Activated naive CD8-positive, alpha-beta T cell treated with anti-CD3 and anti-CD28 coated beads for 36 hours (primary cell): Measurements from ENCODE around the gene USF3. TPM values are rescaled to one million over a fixed set of nuclear protein-coding genes. Genes with fewer than 3 reads are reported as not detected.

Experiments
- DNase-seq: peaks from one replicate; pipeline ENCODE4 v3.0.0; 2021
- H3K27ac Mint-ChIP-seq: one replicate; pipeline ENCODE4 v1.8.0; 2022; ENCODE audit warnings: mild to moderate bottlenecking, moderate library complexity, mixed read lengths
- H3K27me3 Mint-ChIP-seq: one replicate; pipeline ENCODE4 v1.8.0; 2022; ENCODE audit warnings: mild to moderate bottlenecking, mixed read lengths
- H3K36me3 Mint-ChIP-seq: one replicate; pipeline ENCODE4 v1.8.0; 2021; ENCODE audit warnings: mild to moderate bottlenecking, mixed read lengths
- H3K4me1 Mint-ChIP-seq: one replicate; pipeline ENCODE4 v1.8.0; 2021; ENCODE audit warnings: mixed read lengths
- H3K4me3 Mint-ChIP-seq: one replicate; pipeline ENCODE4 v1.8.0; 2022; ENCODE audit warnings: mild to moderate bottlenecking, moderate library complexity, mixed read lengths
- H3K9me3 Mint-ChIP-seq: one replicate; pipeline ENCODE4 v1.8.0; 2022; ENCODE audit warnings: mixed read lengths
- total RNA-seq, 2 experiments: library from RNA; stranded (reverse); gene quantifications; one replicate each; pipeline ENCODE4 v1.2.3, GENCODE V29; 2021

USF3 gene
- total RNA-seq, 2 experiments from 2014 or later, result 13.5 to 13.6 TPM

DNA sequence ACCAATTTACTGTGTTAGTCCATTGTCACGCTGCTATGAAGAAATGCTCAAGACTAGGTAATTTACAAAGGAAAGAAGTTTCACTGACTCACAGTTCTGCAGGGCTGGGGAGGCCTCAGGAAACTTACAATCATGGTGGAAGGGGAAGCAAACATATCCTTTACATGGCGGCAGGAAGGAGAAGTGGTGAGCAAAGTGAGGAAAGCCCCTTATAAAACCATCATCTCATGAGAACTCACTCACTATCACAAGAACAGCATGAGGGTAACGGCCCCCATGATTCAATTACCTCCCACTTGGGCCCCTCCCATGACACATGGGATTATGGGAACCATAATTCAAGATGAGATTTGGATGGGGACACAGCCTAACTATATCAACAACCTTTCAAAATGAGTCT is 20.2 kb downstream of the USF3 start:
- Mint-ChIP-seq H3K4me1 (peaks cover 11% of the 10 kb centered on the region), H3K36me3 (peaks cover 26% of the 10 kb centered on the region), H3K9me3 (no peaks in the 10 kb centered on the region), H3K4me3 (no peak overlapping the region), H3K27ac (no peak overlapping the region), H3K27me3 (no peaks in the 10 kb centered on the region)
- DNase-seq, result no peak

DNA sequence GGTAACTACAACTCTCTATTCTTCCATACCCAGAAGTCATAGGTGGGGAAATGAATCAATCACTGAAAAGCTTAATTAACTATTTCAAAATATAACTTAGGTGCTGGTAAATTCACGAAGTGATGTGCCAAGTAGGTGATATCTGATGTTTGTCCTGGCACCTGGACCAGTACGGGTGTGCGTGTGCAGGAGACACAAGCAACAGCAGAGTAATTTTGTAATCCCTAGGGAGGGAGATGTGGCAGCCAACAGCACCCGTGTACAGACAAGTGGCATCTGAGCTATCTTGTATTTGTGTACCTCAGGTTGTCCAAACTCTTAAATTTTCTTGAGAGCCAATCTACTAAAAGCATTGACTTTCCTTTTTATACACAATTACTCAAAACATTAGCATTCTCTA is 22.8 kb downstream of the USF3 start:
- H3K4me3 Mint-ChIP-seq, result no peak overlapping the region
- no peaks in the 10 kb centered on the region for H3K9me3 Mint-ChIP-seq
- DNase-seq, result no peak
- no peak overlapping the region for H3K27ac Mint-ChIP-seq
- H3K36me3 Mint-ChIP-seq, result peaks cover 26% of the 10 kb centered on the region
- peaks cover 22% of the 10 kb centered on the region for H3K4me1 Mint-ChIP-seq
- H3K27me3 Mint-ChIP-seq, result no peaks in the 10 kb centered on the region

DNA sequence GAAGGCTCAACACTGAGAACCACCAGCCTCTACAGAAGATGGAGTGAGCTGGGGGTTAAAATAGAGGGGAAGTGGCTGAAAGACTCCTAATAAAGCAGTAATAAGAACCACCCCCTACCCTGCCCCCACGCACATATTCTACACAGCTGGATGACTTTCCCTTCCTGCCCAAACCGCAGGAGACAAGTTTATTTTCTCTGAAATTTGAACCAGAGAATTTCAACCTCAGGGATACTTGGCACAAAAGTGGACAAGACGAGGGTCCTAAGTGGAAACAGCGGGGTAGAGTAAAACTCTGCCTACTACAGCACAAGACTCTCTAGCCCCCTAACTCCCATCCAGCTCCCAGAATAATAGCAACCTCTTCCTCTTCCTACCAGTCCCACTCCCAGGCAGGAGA is 28.4 kb downstream of the USF3 start:
- H3K36me3 Mint-ChIP-seq, result peaks cover 12% of the 10 kb centered on the region
- DNase-seq, result no peak
- no peak overlapping the region for H3K4me3 Mint-ChIP-seq
- no peak overlapping the region for H3K27ac Mint-ChIP-seq
- H3K27me3 Mint-ChIP-seq, result no peaks in the 10 kb centered on the region
- no peaks in the 10 kb centered on the region for H3K9me3 Mint-ChIP-seq
- peaks cover 21% of the 10 kb centered on the region for H3K4me1 Mint-ChIP-seq

DNA sequence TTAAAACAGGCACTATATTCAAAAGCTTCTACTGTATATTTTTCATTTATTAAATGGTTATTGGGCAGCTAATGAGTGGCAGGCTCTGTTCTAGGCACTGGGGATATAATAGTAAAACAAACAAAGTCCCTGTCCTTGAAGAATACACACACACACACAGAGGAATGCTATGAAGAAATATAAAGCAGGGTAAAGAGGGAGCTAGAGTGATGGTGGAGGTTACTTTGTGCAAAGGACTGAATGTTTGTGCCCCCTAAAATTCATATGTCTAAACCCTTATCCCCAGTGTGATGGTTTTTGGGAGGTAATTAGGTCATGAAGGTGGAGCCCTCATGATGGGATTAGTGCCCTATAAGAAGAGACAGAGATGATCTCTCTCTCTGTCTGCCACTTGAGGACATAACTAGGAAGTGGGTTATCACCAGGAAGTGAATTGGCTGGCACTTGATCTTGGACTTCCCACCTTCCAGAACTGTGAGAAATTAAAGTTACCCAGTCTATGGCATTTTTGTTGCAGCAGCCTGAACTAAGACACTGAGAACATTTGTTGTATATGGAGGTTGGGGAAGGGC is 31.8 kb downstream of the USF3 start:
- DNase-seq, result no peak
- Mint-ChIP-seq H3K4me1 (peaks cover 18% of the 10 kb centered on the region), H3K9me3 (no peaks in the 10 kb centered on the region), H3K27ac (no peak overlapping the region), H3K36me3 (peaks cover 23% of the 10 kb centered on the region), H3K27me3 (no peaks in the 10 kb centered on the region), H3K4me3 (no peak overlapping the region)

DNA sequence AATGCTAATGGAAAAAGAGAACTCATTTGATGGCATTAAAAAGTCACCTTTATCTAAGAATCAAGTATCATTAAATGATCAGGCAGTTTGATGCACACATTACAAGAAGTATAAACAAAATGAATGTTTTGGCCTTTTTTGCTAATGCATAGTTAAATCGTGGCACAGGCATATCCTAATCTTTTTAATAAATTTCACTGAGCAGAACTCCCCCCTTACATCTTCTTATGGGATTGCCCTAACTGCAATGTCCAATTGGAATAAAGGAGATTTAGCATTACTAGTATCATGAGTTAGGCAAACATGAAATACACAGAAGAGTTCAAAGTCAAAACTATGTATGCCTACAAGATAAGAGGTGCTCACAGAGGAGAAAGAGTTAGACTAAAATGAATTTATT is 32.7 kb downstream of the USF3 start:
- H3K27ac Mint-ChIP-seq, result no peak overlapping the region
- no peak for DNase-seq
- peaks cover 10% of the 10 kb centered on the region for H3K4me1 Mint-ChIP-seq
- H3K9me3 Mint-ChIP-seq, result no peaks in the 10 kb centered on the region
- no peaks in the 10 kb centered on the region for H3K27me3 Mint-ChIP-seq
- H3K36me3 Mint-ChIP-seq, result peaks cover 28% of the 10 kb centered on the region
- no peak overlapping the region for H3K4me3 Mint-ChIP-seq

DNA sequence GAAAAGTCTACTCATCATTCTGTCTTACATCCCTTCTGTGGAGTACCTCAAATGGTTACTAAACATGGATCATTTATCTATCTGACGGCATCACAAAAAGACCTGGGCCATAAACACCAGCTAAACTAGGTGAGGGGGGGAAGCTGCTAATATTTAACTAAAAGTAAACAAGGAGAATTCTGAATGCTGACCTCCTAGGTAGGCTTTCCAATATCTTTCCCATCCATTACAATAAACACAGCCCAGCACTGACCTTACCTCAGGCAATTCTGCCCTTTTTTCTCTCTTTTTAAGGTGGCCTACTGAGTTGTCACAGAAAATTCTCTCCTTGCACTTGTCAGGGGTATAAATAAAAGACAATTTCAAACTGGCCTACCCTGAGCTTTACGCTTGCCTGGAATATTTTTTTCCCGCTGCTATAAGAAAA is 33.1 kb downstream of the USF3 start:
- Mint-ChIP-seq H3K36me3 (peaks cover 32% of the 10 kb centered on the region), H3K27ac (no peak overlapping the region), H3K9me3 (no peaks in the 10 kb centered on the region), H3K27me3 (no peaks in the 10 kb centered on the region), H3K4me3 (no peak overlapping the region), H3K4me1 (peaks cover 6% of the 10 kb centered on the region)
- no peak for DNase-seq

DNA sequence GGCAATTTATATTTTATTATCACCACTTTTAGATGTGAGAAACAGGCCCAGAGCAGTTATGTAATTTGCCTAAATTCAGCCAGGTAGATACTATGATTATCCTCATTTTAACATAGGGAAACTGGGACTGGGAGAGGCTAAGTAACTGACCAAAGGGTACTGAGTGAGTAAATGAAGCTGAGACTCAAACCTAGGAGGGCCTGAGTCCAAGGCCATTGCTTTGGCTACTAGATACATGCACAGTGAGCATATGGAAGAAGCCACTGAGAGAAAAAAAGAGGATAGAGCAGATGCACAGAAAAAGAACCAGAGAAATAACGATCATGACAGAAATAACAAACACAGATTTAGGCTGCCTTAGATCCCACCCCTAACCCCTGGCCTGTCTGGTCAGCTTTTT is 33.6 kb downstream of the USF3 start:
- Mint-ChIP-seq H3K27ac (no peak overlapping the region), H3K4me1 (peaks cover 3% of the 10 kb centered on the region), H3K4me3 (no peak overlapping the region), H3K36me3 (peaks cover 38% of the 10 kb centered on the region), H3K27me3 (no peaks in the 10 kb centered on the region), H3K9me3 (no peaks in the 10 kb centered on the region)
- DNase-seq, result no peak

DNA sequence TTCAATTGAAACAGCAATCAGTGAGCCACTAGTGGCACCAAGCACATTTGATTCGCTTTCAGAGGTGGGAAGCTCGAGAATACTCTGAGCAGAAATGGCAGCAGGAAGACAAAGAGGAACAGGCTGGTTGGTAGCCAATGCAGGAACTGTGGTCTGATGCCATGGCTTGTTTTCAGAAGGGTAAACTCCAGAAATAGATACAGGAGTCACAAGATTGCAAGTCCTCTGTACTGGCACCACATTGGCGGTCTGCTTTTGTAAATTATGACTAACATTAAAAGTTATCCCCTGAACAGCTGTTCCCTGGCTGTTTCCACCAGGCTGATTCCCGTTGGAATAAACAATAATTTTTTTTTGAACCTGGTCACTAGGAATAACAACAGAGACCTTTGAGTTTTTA is 35.5 kb downstream of the USF3 start:
- Mint-ChIP-seq H3K27ac (no peak overlapping the region), H3K36me3 (peaks cover 50% of the 10 kb centered on the region), H3K4me1 (no peaks in the 10 kb centered on the region), H3K27me3 (no peaks in the 10 kb centered on the region), H3K9me3 (no peaks in the 10 kb centered on the region), H3K4me3 (no peak overlapping the region)
- no peak for DNase-seq

DNA sequence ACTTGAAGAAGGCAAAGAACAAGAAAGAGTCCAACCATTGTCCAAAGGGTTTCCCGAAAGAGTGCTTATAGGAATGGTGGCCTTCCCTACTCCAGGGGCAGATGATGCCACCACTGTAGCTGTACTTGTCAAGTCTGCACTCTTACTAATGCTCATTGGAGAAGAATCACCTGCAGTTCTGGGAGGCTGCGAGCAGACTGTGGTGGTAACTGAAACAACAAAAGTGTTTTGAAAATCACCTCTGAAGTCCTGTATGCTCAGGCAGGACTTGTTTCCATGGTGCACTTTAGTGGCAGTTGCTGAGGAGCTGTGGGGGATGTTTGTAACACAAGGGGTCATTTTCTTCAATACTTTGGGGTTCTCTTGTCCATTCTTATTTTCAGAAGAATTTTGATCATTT is 36.0 kb downstream of the USF3 start:
- Mint-ChIP-seq H3K36me3 (peaks cover 54% of the 10 kb centered on the region), H3K27me3 (no peaks in the 10 kb centered on the region), H3K27ac (no peak overlapping the region), H3K4me3 (no peak overlapping the region), H3K9me3 (no peaks in the 10 kb centered on the region), H3K4me1 (no peaks in the 10 kb centered on the region)
- DNase-seq, result no peak

DNA sequence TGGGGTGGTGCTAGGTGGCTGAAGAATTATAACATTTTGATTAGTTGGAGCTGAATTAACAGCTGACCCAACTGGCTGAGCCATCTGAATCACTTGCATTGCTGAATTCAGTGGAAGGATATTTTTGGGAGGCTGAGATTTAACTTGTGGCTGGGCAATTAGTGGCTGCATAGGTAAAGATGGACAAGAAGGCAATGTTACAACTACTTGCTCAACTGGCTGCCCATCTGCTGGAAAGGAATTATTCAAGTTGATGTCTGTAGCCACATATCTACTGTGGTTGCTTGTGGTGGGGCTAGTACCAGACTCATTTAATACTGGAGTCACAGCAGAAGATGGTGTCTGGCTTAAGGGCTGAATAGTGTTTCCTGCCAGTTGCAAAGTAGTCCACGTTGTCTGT is 36.4 kb downstream of the USF3 start:
- Mint-ChIP-seq H3K9me3 (no peaks in the 10 kb centered on the region), H3K27ac (no peak overlapping the region), H3K36me3 (peaks cover 54% of the 10 kb centered on the region), H3K27me3 (no peaks in the 10 kb centered on the region), H3K4me3 (no peak overlapping the region), H3K4me1 (no peaks in the 10 kb centered on the region)
- DNase-seq, result no peak

DNA sequence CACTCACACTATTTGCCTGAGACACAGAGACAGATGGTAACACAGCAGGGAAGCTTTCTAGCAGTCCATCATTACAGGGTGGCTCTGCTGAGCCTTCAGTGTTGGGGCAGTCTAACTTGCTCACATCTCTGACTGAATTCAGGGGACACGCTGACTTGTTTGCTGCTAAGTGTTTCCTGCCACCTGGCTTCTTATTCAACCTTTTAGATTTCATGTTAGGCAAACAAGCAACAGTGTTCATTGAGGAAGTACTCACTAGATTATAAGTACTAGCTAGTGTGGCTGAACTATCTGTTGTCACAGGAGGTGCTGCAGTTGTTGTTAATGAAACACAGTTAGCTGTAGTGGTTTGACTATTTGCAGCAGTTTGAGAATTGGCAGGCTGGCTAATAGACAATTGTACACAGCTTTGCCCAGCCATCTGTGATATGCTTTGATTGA is 37.3 kb downstream of the USF3 start:
- DNase-seq, result no peak
- Mint-ChIP-seq H3K4me1 (no peaks in the 10 kb centered on the region), H3K27ac (no peak overlapping the region), H3K36me3 (peaks cover 54% of the 10 kb centered on the region), H3K9me3 (no peaks in the 10 kb centered on the region), H3K27me3 (no peaks in the 10 kb centered on the region), H3K4me3 (no peak overlapping the region)

DNA sequence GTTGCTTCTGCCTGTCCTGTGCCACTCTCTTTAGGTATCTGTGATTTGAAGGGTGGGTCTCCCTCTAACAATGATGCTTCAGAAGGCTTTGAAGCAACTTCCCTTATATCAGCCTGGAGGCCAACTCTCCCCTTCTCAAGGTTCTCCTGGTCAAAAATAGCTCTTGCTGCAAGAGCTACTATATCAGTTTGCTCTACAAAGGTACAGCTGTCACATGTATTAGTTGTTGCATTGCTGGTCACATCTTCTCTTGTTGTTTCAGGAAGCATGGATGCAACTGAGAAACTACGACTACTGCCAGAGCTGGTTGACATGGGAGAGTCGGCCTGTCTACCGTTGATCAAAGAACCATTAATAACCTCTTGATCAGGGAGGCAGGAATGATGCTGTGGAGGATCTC is 38.3 kb downstream of the USF3 start:
- H3K4me3 Mint-ChIP-seq, result no peak overlapping the region
- H3K36me3 Mint-ChIP-seq, result peaks cover 52% of the 10 kb centered on the region
- no peak for DNase-seq
- no peaks in the 10 kb centered on the region for H3K9me3 Mint-ChIP-seq
- H3K27ac Mint-ChIP-seq, result no peak overlapping the region
- no peaks in the 10 kb centered on the region for H3K4me1 Mint-ChIP-seq
- no peaks in the 10 kb centered on the region for H3K27me3 Mint-ChIP-seq

DNA sequence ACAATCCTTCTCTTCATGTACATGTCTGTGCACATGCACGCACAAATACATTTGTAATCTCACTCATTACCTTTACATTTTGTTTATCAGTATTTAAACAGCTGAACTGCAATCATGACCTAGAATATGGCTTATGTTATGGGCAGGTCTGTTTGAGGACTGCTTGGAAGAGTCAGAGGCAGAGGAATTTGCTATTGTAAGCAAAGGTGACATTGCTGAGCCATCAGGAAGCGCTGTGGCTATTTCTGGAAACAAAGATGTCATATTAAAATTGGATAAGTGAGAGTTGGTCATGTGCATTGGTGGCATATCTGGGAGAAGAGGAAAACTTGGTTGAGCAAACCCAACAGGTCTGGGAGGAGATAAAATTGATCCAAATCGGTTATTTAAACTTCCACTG is 41.6 kb downstream of the USF3 start:
- Mint-ChIP-seq H3K27me3 (no peaks in the 10 kb centered on the region), H3K4me3 (no peak overlapping the region), H3K9me3 (no peaks in the 10 kb centered on the region), H3K4me1 (no peaks in the 10 kb centered on the region), H3K36me3 (peaks cover 44% of the 10 kb centered on the region), H3K27ac (no peak overlapping the region)
- no peak for DNase-seq

DNA sequence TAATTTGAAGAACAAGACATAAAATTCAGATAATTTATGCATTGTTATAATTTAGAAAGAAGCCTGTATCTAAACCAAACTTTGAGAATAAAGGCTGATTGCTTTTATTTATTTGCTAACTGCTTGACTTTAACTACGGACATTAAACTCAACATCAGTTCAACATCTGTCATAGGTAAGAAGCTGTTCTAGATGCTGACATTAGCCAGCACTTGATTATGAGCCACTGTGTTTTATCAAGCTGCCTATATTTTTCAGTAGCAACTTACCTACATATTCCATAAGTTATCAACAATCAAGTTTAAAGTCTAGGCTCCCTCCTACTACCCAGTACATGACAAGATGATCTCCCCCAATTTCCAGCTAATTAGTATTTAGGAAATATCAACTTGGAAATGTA is 42.1 kb downstream of the USF3 start:
- no peak overlapping the region for H3K4me3 Mint-ChIP-seq
- no peak for DNase-seq
- H3K27me3 Mint-ChIP-seq, result no peaks in the 10 kb centered on the region
- no peak overlapping the region for H3K27ac Mint-ChIP-seq
- peaks cover 41% of the 10 kb centered on the region for H3K36me3 Mint-ChIP-seq
- H3K9me3 Mint-ChIP-seq, result no peaks in the 10 kb centered on the region
- no peaks in the 10 kb centered on the region for H3K4me1 Mint-ChIP-seq

DNA sequence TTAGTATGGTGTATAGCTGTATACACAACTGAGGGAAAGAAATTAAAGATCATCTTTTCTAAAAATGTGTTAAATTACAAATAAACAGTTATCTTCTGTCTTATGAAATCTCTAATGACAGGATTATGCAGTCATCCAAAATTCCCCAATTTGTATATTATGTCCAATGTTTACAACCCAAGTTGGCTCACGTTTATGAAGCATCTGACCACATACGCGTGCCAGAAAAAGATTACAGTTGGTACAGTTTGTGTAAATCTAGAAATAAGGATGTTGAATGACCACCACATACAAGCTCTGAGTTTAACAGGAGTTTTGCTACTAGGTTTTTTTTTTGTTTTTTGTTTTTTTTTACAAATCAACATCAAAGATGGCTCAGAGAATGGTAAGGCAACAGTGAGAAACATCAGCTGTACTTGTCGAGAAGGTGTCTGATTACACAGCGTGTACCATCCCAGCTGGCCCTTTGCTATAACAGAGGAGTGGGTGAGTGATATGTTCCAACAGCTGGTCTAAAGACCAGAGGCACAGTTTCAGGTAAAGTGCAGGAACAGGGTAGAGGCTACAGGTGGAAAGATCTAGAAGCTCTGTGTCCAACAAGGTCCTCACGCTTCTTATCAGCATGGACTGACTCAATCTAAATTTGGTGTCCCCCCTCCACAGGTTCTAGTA is 47.1 kb downstream of the USF3 start:
- no peak for DNase-seq
- Mint-ChIP-seq H3K4me1 (no peaks in the 10 kb centered on the region), H3K9me3 (peaks cover 18% of the 10 kb centered on the region), H3K27me3 (no peaks in the 10 kb centered on the region), H3K4me3 (no peak overlapping the region), H3K36me3 (peaks cover 17% of the 10 kb centered on the region), H3K27ac (no peak overlapping the region)

DNA sequence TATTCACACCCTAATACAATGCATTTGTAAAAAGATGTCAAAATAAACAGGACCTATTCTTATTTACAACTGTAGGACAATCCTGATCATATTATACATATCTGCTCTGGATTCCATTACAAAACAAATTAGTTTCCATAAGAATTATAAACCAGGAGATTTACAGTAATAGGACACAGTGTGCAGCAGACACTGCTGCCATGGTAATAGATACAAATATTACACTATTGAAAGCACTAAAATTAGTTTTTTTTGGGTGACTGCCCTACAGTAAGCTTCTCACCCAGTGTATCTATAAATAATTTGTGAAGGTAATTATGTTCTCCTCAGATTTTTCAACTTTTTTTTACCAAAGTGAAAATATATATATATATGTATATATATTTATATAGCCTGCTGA is 47.9 kb downstream of the USF3 start:
- DNase-seq, result no peak
- no peaks in the 10 kb centered on the region for H3K4me1 Mint-ChIP-seq
- H3K36me3 Mint-ChIP-seq, result peaks cover 23% of the 10 kb centered on the region
- H3K9me3 Mint-ChIP-seq, result peaks cover 23% of the 10 kb centered on the region
- H3K4me3 Mint-ChIP-seq, result no peak overlapping the region
- no peak overlapping the region for H3K27ac Mint-ChIP-seq
- H3K27me3 Mint-ChIP-seq, result no peaks in the 10 kb centered on the region
